Naive B cell (primary cell): ENCODE data around the gene UNC5A. TPM values are rescaled to one million over a fixed set of nuclear protein-coding genes. Genes with fewer than 3 reads are reported as not detected.

Source experiments
- ATAC-seq, 2 donors: fragments of 150-1000 bp; cut with Tn5 transposase; 2 replicates each; pipeline ENCODE4 v1.10.0; 2021; ENCODE audit warnings: low read depth in 2 of 2, mild to moderate bottlenecking in 2 of 2, moderate library complexity in 2 of 2
- DNase-seq: peaks from one replicate; pipeline ENCODE4 v3.0.0; 2022
- H3K27ac Mint-ChIP-seq, 6 donors: one replicate each; pipeline ENCODE4 v1.8.0; 2020 to 2022; ENCODE audit warnings: mild to moderate bottlenecking in 6 of 6, mixed read lengths in 6 of 6, moderate library complexity in 5 of 6, inconsistent platforms in 2 of 6
- H3K27me3 Mint-ChIP-seq, 3 donors: one replicate each; pipeline ENCODE4 v1.8.0; 2021 to 2022; ENCODE audit warnings: mixed read lengths in 3 of 3, mild to moderate bottlenecking in 1 of 3
- H3K36me3 Mint-ChIP-seq, 2 donors: one replicate each; pipeline ENCODE4 v1.8.0; 2020 to 2022; ENCODE audit warnings: mixed read lengths in 2 of 2, inconsistent platforms in 1 of 2, mild to moderate bottlenecking in 1 of 2
- H3K4me1 Mint-ChIP-seq, 3 donors: one replicate each; pipeline ENCODE4 v1.8.0; 2020 to 2022; ENCODE audit warnings: mixed read lengths in 3 of 3, inconsistent platforms in 1 of 3, mild to moderate bottlenecking in 1 of 3, moderate library complexity in 1 of 3
- H3K4me3 Mint-ChIP-seq, 8 donors: one replicate each; pipeline ENCODE4 v1.8.0; 2020 to 2022; ENCODE audit warnings: mild to moderate bottlenecking in 8 of 8, mixed read lengths in 8 of 8, moderate library complexity in 8 of 8, inconsistent platforms in 2 of 8
- H3K9me3 Mint-ChIP-seq, 7 donors: one replicate each; pipeline ENCODE4 v1.8.0; 2020 to 2022; ENCODE audit warnings: mixed read lengths in 7 of 7, mild to moderate bottlenecking in 5 of 7, inconsistent platforms in 2 of 7, moderate library complexity in 1 of 7
- polyA plus RNA-seq, 6 donors: library from polyadenylated mRNA; unstranded; fragments of 300-500 nt; fragmentation: Illumina TruSeq; gene quantifications; one replicate each; pipeline ENCODE4 v1.2.3, GENCODE V29; 2021; ENCODE audit warnings: low read depth in 6 of 6

Gene UNC5A
- polyA plus RNA-seq, 6 donors from 2014 or later = not detected

DNA sequence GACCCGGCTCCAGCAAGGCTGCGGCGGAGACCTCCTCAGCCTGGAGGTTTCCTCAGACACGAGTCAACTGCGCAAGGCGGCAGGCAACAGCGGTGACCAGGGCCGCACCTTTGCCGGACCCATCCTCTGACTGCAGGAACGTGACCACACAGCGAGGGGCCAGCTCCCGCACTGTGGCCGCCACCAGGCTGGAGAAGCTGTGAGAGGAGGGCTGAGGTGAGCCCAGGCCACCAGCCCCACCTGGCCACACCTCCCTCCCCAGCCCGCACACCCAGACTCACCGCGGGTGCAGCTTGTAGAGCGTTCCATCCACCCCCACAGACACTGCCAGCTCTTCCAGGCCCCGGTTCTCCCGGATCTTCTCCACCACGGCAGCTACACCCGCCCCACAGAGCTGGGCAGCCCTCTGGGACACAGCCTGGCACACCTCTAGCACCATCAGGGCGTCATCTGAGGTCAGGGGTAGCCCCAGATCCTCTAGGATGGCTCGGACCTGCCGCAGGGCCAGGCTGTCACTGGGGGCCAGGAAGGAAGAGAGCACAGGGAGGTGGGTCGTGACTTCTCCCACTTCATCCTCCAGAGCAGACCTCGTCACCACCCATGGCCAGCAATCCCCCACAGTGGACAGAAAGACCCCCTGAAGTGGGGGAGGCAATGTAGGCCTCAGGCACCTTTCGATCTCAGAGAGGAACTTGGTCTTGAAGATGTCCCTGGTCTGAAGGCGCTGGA, 70.8 kb downstream of the UNC5A start:
- Mint-ChIP-seq H3K27ac (no peak overlapping the region), H3K27me3 (peaks cover 0 to 30% (median 22%) of the 10 kb centered on the region in 3 donors), H3K36me3 (no peaks in the 10 kb centered on the region), H3K4me3 (no peak overlapping the region), H3K9me3 (no peaks in the 10 kb centered on the region), H3K4me1 (peaks cover 0 to 3% (median 1%) of the 10 kb centered on the region in 3 donors)
- ATAC-seq (no peak), DNase-seq (no peak)

DNA sequence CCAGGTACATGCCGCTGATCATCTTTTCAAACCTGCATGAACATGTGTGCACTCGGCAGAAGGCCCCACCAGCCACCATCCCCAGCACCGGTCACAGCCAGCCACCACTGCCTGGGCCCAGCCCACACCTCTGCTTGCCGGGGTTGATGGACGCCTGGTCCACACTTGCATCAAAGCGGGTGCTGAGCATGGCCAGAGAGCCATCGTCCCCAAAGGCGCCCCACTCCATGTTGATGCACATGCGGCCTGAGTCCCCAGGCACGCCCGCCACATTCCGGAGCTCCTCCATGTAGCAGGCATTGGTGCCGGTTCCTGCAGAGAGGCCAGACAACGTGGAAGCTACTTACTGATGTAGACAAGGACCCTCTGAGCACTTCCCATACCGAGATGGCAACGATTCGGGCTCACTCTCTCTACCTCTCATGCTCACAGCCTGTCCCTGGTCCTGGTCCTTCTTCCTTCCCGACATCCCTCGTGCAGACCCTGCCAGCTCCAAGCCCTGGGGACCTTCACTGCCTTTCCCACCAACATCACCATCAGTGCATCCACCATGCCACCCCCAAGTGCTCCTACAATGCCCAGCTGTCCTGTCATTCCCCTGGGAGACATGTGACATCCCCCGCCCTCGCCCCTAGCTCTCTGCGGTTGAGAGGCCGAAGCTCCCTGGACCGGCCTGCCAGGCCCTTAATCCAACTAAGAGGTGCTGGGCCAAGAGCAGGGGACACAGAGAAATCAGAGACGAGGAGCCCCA, 71.6 kb downstream of the UNC5A start:
- ATAC-seq (no peak), DNase-seq (no peak)
- no peaks in the 10 kb centered on the region for H3K36me3 Mint-ChIP-seq
- peak overlapping the region in 1 of 6 donors; percentile 26 for H3K27ac Mint-ChIP-seq
- no peak overlapping the region for H3K4me3 Mint-ChIP-seq
- peaks cover 0 to 23% (median 14%) of the 10 kb centered on the region in 3 donors for H3K27me3 Mint-ChIP-seq
- H3K9me3 Mint-ChIP-seq = no peaks in the 10 kb centered on the region
- peaks cover 0 to 3% (median 0%) of the 10 kb centered on the region in 3 donors for H3K4me1 Mint-ChIP-seq

DNA sequence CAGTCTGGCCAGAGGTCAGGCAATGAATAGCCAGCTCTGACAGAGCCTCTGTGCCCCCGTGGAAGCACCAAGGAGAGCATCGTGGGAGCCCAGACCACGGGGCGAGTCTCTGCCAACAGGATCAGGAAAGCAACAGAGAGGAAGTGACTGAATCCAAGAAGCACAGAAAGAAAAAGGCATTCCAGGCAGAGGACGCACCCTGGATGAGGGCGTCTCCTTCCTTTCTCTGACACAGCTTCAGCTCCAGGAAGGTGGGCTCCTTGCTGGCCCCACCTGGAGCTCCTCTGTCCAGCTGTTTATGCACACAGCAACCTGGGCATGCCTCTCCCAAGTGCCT, 72.2 kb downstream of the UNC5A start:
- peaks cover 0 to 23% (median 13%) of the 10 kb centered on the region in 3 donors for H3K27me3 Mint-ChIP-seq
- H3K27ac Mint-ChIP-seq = no peak overlapping the region
- DNase-seq = no peak
- ATAC-seq = no peak
- H3K36me3 Mint-ChIP-seq = no peaks in the 10 kb centered on the region
- H3K4me3 Mint-ChIP-seq = no peak overlapping the region
- peaks cover 0 to 3% (median 0%) of the 10 kb centered on the region in 3 donors for H3K4me1 Mint-ChIP-seq
- no peaks in the 10 kb centered on the region for H3K9me3 Mint-ChIP-seq

DNA sequence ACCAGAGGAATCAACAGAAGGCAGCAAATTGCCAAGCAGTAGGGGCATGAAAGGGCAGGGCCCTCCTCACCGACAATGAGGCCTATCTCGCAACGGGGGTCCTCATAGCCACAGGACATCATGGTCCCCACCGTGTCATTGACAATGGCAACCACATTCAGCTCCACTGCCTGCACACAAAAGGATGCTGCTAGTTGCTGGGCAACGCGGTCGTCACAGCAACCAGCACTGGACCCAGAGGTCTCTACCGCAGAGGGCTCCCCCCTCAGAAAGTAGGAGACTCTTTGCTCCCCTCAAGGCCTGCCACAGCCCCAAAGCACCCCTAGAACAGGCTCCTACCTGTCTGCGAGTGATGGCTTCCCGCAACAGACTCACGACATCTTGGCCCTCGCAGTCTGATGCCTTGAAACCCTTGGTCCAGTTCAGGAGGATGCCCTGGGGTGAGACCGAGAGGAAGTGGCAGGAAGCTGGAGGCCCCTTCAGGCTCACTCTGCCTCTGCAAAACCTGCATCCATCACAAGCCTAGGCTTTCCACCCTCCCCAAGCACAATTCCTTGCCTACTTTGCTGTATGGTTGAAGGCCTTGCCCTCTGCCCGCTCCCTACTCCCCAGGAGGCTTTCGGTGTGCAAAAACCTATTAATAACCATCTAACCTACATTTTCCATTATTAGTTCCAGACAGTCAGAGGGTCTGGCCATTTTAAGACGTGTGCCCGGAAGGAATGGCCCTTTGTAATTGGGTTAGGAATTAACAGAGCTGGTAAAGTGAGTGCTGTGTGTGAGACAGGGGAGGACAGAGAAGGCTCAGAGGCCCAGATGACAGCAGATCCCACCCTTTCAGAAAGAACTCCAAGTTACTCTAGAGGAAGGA, 73.6 kb downstream of the UNC5A start:
- Mint-ChIP-seq H3K27me3 (peaks cover 0 to 15% (median 13%) of the 10 kb centered on the region in 3 donors), H3K27ac (no peak overlapping the region), H3K9me3 (no peaks in the 10 kb centered on the region), H3K36me3 (no peaks in the 10 kb centered on the region), H3K4me3 (no peak overlapping the region), H3K4me1 (peaks cover 0 to 3% (median 0%) of the 10 kb centered on the region in 3 donors)
- DNase-seq (no peak), ATAC-seq (no peak)

DNA sequence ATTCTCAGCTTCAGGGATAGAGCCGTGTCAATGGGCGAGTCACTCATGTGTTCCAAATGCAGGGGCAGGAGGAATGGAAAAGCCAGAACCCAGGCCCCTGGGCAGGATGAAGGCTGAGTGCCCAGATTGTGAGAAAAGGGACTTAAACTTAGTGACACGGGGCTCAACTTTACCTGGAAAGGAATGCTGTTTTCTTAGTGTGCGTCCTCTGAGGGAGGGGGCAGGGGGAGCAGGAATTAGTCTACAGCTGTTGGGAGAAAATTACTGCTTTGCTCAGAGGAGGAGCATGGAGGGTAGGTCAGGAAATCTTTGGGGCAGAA, 74.2 kb downstream of the UNC5A start:
- Mint-ChIP-seq H3K27me3 (peaks cover 0 to 13% (median 13%) of the 10 kb centered on the region in 3 donors), H3K9me3 (no peaks in the 10 kb centered on the region), H3K36me3 (no peaks in the 10 kb centered on the region), H3K27ac (no peak overlapping the region), H3K4me3 (no peak overlapping the region), H3K4me1 (peaks cover 0 to 3% (median 0%) of the 10 kb centered on the region in 3 donors)
- DNase-seq = no peak
- ATAC-seq = no peak

DNA sequence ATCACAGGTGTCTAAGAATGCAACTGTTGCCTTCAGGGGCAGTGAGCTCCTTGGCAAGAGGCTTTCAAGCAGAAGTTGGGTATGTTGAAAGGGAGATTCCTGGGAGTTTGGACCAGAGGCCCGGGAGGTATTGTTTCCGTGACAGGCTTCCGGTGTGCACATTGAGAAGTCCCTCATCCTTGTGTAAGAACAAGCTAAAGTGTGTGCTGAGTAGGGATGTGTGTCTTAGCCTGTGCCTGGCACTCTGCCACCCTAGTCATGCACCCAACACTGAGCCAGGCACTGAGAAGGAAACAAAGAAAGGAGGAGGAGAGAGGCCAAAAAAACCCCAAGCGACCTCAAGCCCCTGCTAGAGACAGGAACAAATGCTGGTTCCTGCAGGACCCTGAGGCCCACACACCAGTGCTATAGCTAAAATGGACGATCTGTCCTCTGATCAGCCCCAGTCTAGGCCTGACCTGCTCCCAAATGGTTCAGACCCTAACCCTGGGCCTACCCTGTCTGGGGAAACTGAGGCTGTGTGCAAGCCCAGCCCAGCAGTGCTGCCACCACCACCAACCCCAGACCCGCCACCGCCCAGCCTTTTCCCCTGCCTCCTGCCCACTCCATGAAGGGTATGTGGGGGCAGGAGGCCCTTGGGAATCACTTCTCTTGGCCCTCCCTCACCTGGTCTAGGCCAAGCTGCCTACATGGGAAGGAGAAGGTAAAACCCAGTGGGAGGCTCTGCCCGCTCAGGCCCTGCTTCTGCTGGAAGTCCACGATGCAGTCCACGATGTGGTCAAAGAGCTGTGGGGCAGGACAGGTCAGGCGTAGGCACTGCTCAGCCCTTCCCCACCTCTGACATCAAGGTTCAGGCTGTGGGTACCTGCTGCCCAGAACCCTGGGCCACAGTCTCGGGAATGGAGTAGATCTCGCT, 76.2 kb downstream of the UNC5A start:
- peak overlapping the region in 2 of 6 donors; percentile 15 to 17 for H3K27ac Mint-ChIP-seq
- peaks cover 3 to 15% (median 12%) of the 10 kb centered on the region in 3 donors for H3K27me3 Mint-ChIP-seq
- peak overlapping the region in 1 of 8 donors; percentile 35 for H3K4me3 Mint-ChIP-seq
- ATAC-seq (no peak), DNase-seq (no peak)
- no peaks in the 10 kb centered on the region for H3K36me3 Mint-ChIP-seq
- H3K4me1 Mint-ChIP-seq = peaks cover 0 to 3% (median 0%) of the 10 kb centered on the region in 3 donors
- no peaks in the 10 kb centered on the region for H3K9me3 Mint-ChIP-seq

DNA sequence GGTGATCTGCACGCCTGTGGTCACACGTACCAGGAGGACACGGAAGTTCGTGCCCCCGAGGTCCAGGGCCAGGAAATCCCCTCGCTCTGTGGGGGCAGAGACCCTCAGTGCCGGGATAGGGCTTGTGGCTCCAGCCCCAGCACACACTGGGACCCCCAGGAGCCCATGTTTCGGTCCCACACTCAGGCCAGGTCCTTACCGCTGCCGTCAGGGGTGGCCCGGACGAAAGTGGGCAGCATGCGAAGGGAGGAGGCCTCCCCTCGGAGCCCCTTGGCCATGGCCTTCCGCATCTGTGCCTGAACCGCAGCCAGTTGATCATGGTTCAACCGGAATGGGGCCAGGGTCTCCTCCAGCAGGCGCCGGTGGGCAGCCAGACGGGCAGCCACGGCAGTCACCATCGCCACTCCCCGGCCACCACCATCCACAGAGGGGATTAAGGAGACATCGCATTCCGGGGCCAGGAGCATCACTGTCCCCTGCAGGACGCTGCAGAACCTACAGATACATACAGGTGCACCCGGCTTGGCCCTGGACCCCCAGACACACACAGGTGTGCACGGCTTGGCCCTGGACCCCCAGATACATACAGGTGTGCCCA, 77.0 kb downstream of the UNC5A start:
- Mint-ChIP-seq H3K9me3 (no peaks in the 10 kb centered on the region), H3K36me3 (no peaks in the 10 kb centered on the region), H3K4me1 (peaks cover 0 to 3% (median 0%) of the 10 kb centered on the region in 3 donors), H3K27ac (no peak overlapping the region), H3K4me3 (no peak overlapping the region), H3K27me3 (peaks cover 3 to 22% (median 19%) of the 10 kb centered on the region in 3 donors)
- DNase-seq = no peak
- ATAC-seq = no peak

DNA sequence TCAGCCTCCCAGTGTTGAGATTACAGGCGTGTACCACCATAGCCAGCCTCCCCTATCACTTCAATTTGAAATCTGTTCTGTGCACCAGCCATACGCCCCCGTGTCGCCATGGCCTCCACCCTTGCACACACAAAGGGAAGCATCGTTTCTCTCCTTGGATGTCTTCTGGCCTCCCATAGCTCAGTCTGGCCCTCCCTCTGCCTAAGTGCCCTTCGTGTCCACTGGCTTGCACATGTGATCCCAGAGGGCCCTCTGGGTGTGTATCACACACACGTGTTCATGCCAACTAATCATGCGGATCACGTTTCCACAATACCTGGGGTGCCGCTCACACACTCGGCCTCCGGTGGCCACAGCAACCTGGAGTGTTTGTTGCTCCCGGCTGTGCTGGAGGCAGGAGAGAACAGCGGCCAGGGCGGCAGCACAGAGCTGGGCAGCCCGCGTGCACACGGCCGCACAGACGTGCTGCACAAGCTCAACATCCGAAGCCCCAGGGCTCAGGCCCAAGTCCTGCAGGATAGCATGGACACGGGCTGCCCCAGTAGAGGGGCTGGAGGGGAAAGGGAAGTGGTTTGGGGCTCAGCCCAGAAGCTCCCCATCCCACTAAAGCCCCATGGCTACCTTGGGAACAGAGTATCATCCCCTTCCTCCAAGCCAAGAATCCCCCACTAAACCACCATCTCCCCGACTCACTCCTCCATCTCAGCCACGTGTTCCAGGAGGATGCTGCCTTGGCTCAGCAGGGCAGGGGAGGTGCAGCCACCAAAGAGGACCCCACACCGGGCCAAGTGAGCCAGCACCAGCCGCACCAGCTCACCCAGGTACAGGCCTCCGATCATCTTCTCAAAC, 77.9 kb downstream of the UNC5A start:
- H3K4me3 Mint-ChIP-seq = no peak overlapping the region
- H3K27ac Mint-ChIP-seq = peak overlapping the region in 1 of 6 donors; percentile 71
- H3K27me3 Mint-ChIP-seq = peaks cover 5 to 22% (median 21%) of the 10 kb centered on the region in 3 donors
- H3K4me1 Mint-ChIP-seq = peaks cover 0 to 3% (median 0%) of the 10 kb centered on the region in 3 donors
- no peaks in the 10 kb centered on the region for H3K9me3 Mint-ChIP-seq
- H3K36me3 Mint-ChIP-seq = no peaks in the 10 kb centered on the region
- no peak for ATAC-seq
- DNase-seq = no peak

DNA sequence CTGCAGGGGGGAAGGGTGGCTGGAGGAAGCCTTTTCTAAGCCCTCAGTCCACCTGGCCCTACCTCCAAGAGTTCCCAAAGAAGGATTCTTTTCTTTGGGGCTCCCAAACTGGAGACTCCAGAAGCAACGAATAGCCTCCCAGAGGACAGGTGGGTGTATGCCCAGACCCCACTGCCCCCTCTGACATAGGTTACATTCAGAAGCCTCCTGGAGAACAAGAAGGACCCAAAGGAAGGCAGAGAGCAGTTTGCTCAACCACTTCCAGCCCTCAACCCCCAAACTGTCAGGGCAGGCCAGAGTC, 78.5 kb downstream of the UNC5A start:
- no peak overlapping the region for H3K27ac Mint-ChIP-seq
- peaks cover 0 to 3% (median 0%) of the 10 kb centered on the region in 3 donors for H3K4me1 Mint-ChIP-seq
- peaks cover 8 to 22% (median 21%) of the 10 kb centered on the region in 3 donors for H3K27me3 Mint-ChIP-seq
- H3K36me3 Mint-ChIP-seq = no peaks in the 10 kb centered on the region
- ATAC-seq = no peak
- no peaks in the 10 kb centered on the region for H3K9me3 Mint-ChIP-seq
- no peak for DNase-seq
- H3K4me3 Mint-ChIP-seq = no peak overlapping the region

DNA sequence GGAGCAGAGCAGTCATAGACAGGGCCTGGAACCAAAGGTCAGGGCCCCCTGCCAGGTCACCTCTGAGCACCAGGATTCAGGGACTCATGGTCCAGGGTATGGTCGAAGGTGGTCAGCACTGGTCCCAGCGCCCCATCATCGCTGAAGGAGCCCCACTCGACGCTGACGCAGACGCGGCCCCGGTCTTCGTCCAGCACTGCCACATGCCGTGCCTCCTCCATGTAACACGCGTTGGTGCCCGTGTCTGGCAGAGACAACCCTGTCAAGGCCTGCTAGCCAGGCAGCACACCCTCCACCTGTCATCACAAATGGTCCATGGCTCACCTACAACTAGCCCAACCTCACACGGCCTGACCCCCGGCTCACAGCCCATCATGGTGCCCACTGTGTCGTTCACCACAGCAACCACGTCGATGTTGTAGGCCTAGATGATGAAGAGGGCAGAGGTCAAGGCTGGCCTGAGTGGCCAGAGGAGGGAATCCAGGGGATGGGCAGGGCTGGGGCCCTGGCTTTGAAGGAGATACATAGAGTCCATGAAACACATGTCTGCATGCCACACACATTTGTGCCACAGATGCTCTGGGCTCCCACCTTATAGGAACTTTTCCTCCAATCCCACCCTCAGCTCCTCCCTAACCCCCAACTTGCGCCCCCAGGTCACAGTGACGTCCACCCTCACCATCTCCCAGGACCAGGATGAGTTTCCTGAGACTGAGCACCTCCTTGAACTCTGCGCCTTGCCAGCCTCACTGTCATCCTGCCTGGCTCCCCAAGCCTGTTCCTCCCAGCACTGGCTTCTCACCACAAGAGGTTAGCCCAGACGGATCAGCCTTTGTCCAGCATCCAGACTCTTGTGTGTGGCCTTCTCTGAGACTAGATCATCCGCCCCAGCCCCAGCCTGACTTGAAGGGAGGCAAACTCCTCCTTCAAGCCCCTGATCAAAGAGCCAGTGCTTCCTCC, 79.2 kb downstream of the UNC5A start:
- Mint-ChIP-seq H3K27ac (no peak overlapping the region), H3K36me3 (no peaks in the 10 kb centered on the region), H3K4me1 (peaks cover 0 to 3% (median 0%) of the 10 kb centered on the region in 3 donors), H3K4me3 (no peak overlapping the region), H3K9me3 (no peaks in the 10 kb centered on the region), H3K27me3 (peaks cover 8 to 22% (median 21%) of the 10 kb centered on the region in 3 donors)
- ATAC-seq (no peak), DNase-seq (no peak)
